SK-N-SH treated with all-trans-retinoic acid at 6 μM for 48 hours (cell line): ENCODE measurements around the gene BST1.

Experiments used
- ATAC-seq: fragments of 200-7000 bp; cut with Tn5 transposase; 3 replicates; pipeline ENCODE4 v1.9.1; 2020; ENCODE audit warnings: mild to moderate bottlenecking, moderate library complexity
- CREB5 ChIP-seq: fragments of 250-450 bp; sonication (Bioruptor Pico); IDR thresholded peaks from 2 replicates; pipeline ENCODE4 v1.5.1; 2020; ENCODE audit warnings: low read depth, mild to moderate bottlenecking, moderate library complexity
- CSDC2 ChIP-seq: fragments of 250-450 bp; sonication (Bioruptor Pico); IDR thresholded peaks from 2 replicates; pipeline ENCODE4 v1.5.0; 2020; ENCODE audit warnings: mild to moderate bottlenecking, moderate library complexity
- CSRNP3 ChIP-seq: fragments of 250-450 bp; sonication (Bioruptor Pico); IDR thresholded peaks from 2 replicates; pipeline ENCODE4 v1.5.1; 2021; ENCODE audit warnings: mild to moderate bottlenecking, moderate library complexity
- ESRRG ChIP-seq: fragments of 250-450 bp; sonication (Bioruptor Pico); IDR thresholded peaks from 2 replicates; pipeline ENCODE4 v1.6.1; 2021; ENCODE audit warnings: mild to moderate bottlenecking
- GLIS3 ChIP-seq: fragments of 250-450 bp; sonication (Bioruptor Pico); IDR thresholded peaks from 2 replicates; pipeline ENCODE4 v1.5.0; 2020; ENCODE audit warnings: mild to moderate bottlenecking, moderate library complexity
- ISL1 ChIP-seq: fragments of 250-450 bp; sonication (Bioruptor Pico); IDR thresholded peaks from 2 replicates; pipeline ENCODE4 v2.1.2; 2022; ENCODE audit warnings: mild to moderate bottlenecking, moderate library complexity
- PATZ1 ChIP-seq: fragments of 250-450 bp; sonication (Bioruptor Pico); IDR thresholded peaks from 2 replicates; pipeline ENCODE4 v1.8.0; 2020; ENCODE audit warnings: mild to moderate bottlenecking, moderate library complexity, borderline replicate concordance
- POU6F1 ChIP-seq: fragments of 250-450 bp; sonication (Bioruptor Pico); IDR thresholded peaks from 2 replicates; pipeline ENCODE4 v1.8.0; 2021; ENCODE audit warnings: low read depth, mild to moderate bottlenecking, moderate library complexity, borderline replicate concordance
- PPARA ChIP-seq: fragments of 250-450 bp; sonication (Bioruptor Pico); IDR thresholded peaks from 2 replicates; pipeline ENCODE4 v1.5.0; 2020; ENCODE audit warnings: mild to moderate bottlenecking, borderline replicate concordance
- RARB ChIP-seq: fragments of 250-450 bp; sonication (Bioruptor Pico); IDR thresholded peaks from 2 replicates; pipeline ENCODE4 v1.8.0; 2021; ENCODE audit warnings: mild to moderate bottlenecking, moderate library complexity
- SNAI2 ChIP-seq: fragments of 250-450 bp; sonication (Bioruptor Pico); IDR thresholded peaks from 2 replicates; pipeline ENCODE4 v1.5.0; 2020; ENCODE audit warnings: mild to moderate bottlenecking, moderate library complexity
- ZC3H10 ChIP-seq: fragments of 250-450 bp; sonication (Bioruptor Pico); IDR thresholded peaks from 2 replicates; pipeline ENCODE4 v1.5.1; 2021; ENCODE audit warnings: mild to moderate bottlenecking, moderate library complexity
- ZFP30 ChIP-seq: fragments of 450-650 bp; formaldehyde crosslinking; IDR thresholded peaks from 2 replicates; pipeline ENCODE4 v1.5.0; 2022; ENCODE audit warnings: mild to moderate bottlenecking, moderate library complexity
- ZNF565 ChIP-seq: fragments of 450-650 bp; formaldehyde crosslinking; conservative IDR thresholded peaks from 2 replicates; pipeline ENCODE4 v1.5.0; 2020; ENCODE audit warnings: low read depth, mild to moderate bottlenecking, moderate library complexity
- ZNF70 ChIP-seq: fragments of 450-650 bp; formaldehyde crosslinking; IDR thresholded peaks from 2 replicates; pipeline ENCODE4 v1.5.0; 2020; ENCODE audit warnings: mild to moderate bottlenecking, moderate library complexity
- ZNF8 ChIP-seq: fragments of 450-650 bp; formaldehyde crosslinking; IDR thresholded peaks from 2 replicates; pipeline ENCODE4 v1.5.0; 2020; ENCODE audit warnings: mild to moderate bottlenecking, moderate library complexity

The BST1 gene

GRCh38 chr4:15674046-15674445 is 28.8 kb upstream of the BST1 start (continued):
- no peak for TF ChIP-seq CSRNP3 (CRISPR knock-in tag)
- no peak for TF ChIP-seq CREB5 (CRISPR knock-in tag)
- no peak for TF ChIP-seq PATZ1
- TF ChIP-seq ZNF8, result no peak

GRCh38 chr4:15674926-15675325 is 27.9 kb upstream of the BST1 start:
- no peak for TF ChIP-seq GLIS3

DNA sequence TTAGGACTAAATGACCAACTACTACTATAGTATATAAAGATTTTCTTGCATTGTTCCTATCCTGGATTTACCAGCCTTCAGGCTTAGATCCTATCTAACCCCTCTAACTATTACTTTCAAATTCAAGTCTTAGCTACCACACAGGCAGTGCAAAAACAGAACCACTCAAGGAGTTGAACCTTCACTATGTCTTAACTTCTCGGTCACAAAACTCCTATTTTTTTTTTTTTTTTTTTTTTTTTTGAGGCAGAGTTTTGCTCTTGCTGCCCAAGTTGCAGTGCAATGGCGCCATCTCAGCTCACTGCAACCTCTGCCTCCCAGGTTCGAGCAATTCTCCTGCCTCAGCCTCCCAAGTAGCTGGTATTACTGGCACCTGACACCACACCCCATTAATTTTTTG is 27.5 kb upstream of the BST1 start:
- no peak for TF ChIP-seq POU6F1 (CRISPR knock-in tag)
- no peak for TF ChIP-seq ZNF8
- no peak for TF ChIP-seq PPARA (CRISPR knock-in tag)
- no peak for TF ChIP-seq PATZ1
- no peak for ATAC-seq

More at GRCh38 chr4:15674926-15675325, 27.9 kb upstream of the BST1 start:
- no peak for ATAC-seq

DNA sequence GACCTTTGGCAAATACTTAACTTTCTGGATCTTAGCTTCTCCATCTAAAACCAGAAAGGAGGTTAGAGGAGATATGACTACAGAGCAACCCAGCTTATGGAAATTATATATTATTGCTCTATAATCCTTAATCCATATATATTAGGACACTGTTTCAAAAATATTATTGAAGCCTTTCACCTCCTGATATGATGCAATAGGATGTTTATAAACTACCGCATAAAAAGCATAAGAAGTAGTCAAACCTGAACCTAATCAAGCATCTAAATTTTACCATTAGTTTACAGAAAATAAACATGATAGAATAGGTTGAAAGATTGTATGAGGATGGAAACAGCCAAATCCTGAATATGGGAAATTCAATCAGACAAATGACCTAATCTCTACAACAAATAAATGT is 26.8 kb upstream of the BST1 start:
- no peak for ATAC-seq
- TF ChIP-seq POU6F1 (CRISPR knock-in tag) (no peak), RARB (CRISPR knock-in tag) (no peak), ESRRG (CRISPR knock-in tag) (no peak), PPARA (CRISPR knock-in tag) (no peak), ISL1 (CRISPR knock-in tag) (no peak), GLIS3 (no peak), ZNF565 (CRISPR knock-in tag) (no peak), ZC3H10 (no peak), ZNF70 (CRISPR knock-in tag) (no peak), ZFP30 (CRISPR knock-in tag) (no peak), CREB5 (CRISPR knock-in tag) (no peak), PATZ1 (no peak), CSDC2 (CRISPR knock-in tag) (no peak), SNAI2 (no peak)
